Gastrocnemius medialis (tissue), 4 donors: ENCODE results near the gene PIK3C2G. TPM values are rescaled to one million over a fixed set of nuclear protein-coding genes. Genes with fewer than 3 reads are reported as not detected.

Source experiments
- ATAC-seq, 2 donors: fragments of 150-250 bp; one replicate each; pipeline ENCODE4 v1.9.1; 2016
- DNase-seq, 2 donors: peaks; one replicate each; pipeline ENCODE4 v3.0.0-alpha.2; 2019
- H3K27ac ChIP-seq, 4 donors: fragments of 200-600 bp; sonication (generic); 1 replicate in 1 of 4; 2 replicates in 3 of 4; pipeline ENCODE4 v1.5.1; 2016 to 2018; ENCODE audit warnings: mild to moderate bottlenecking in 2 of 4, moderate library complexity in 1 of 4
- H3K27me3 ChIP-seq, 3 donors: fragments of 200-600 bp; sonication (generic) in 2 of 3; 1 replicate in 1 of 3; 2 replicates in 2 of 3; pipeline versions ENCODE4 v1.5.1 to v1.6.0; 2016 to 2019; ENCODE audit warnings: mild to moderate bottlenecking in 1 of 3, moderate library complexity in 1 of 3
- H3K36me3 ChIP-seq, 2 donors: fragments of 200-600 bp; sonication (generic) in 1 of 2; one replicate each; pipeline ENCODE4 v1.5.1; 2017 to 2018
- H3K4me1 ChIP-seq, 2 donors: fragments of 200-600 bp; sonication (generic) in 1 of 2; one replicate each; pipeline ENCODE4 v1.5.1; 2016 to 2017; ENCODE audit warnings: mild to moderate bottlenecking in 2 of 2
- H3K4me3 ChIP-seq, 4 donors: fragments of 200-600 bp; sonication (generic) in 3 of 4; 1 replicate in 1 of 4; 2 replicates in 3 of 4; pipeline ENCODE4 v1.5.1; 2016 to 2019; ENCODE audit warnings: mild to moderate bottlenecking in 2 of 4
- H3K9me3 ChIP-seq, 3 donors: fragments of 200-600 bp; sonication (generic) in 2 of 3; 1 replicate in 1 of 3; 2 replicates in 2 of 3; pipeline ENCODE4 v1.5.1; 2016 to 2019
- CTCF ChIP-seq, 5 experiments: fragments of 450-650 bp in 3 of 5; fragments of 200-600 bp in 2 of 5; sonication (generic) in 2 of 5; IDR thresholded peaks in 4 of 5; conservative IDR thresholded peaks in 1 of 5; 1 replicate in 4 of 5; 2 replicates in 1 of 5; pipeline ENCODE4 v1.5.1; 2016 to 2019; ENCODE audit warnings: antibody characterized with exemption in 5 of 5, mild to moderate bottlenecking in 3 of 5, moderate library complexity in 3 of 5
- POLR2A ChIP-seq, 2 donors: fragments of 450-650 bp; IDR thresholded peaks; one replicate each; pipeline ENCODE4 v1.6.1; 2017; ENCODE audit warnings: antibody characterized with exemption in 2 of 2, mild to moderate bottlenecking in 2 of 2, moderate library complexity in 2 of 2
- in situ Hi-C, 4 donors: fragments of 200-750 bp; cut with MboI; loops; one replicate each; pipeline versions ENCODE4 v1.15.0 to v1.8.0; 2017; ENCODE audit warnings: low sequenced_read_pairs in 4 of 4
- intact Hi-C: fragments of 100-400 bp; cut with DNase I; formaldehyde crosslinking; loops from one replicate; pipeline ENCODE4 v1.15.1; 2023; ENCODE audit warnings: low total_unique reads
- total RNA-seq, 4 donors: library from RNA; depleted of rRNA; stranded (reverse); fragments of >200 nt; gene quantifications; one replicate each; pipeline versions ENCODE4 v1.1.0 to v1.2.3, GENCODE V29; 2016

PIK3C2G gene
- total RNA-seq, 4 donors from 2014 or later, result 0.40 TPM; not detected in 3

GRCh38 chr12:18468246-18469075 lies 207.1 kb downstream of the PIK3C2G start:
- no peaks in the 10 kb centered on the region for H3K27me3 ChIP-seq
- H3K36me3 ChIP-seq, result no peaks in the 10 kb centered on the region
- intact Hi-C loops (no loop called here), in situ Hi-C loops (no loop called here)
- TF ChIP-seq POLR2A (IDR thresholded peaks at IDR 0.05) (no peak), CTCF (IDR thresholded peaks at IDR 0.05 in 4 of 5, conservative IDR thresholded peaks at IDR 0.05 in 1 of 5) (no peak)
- H3K9me3 ChIP-seq, result no peaks in the 10 kb centered on the region
- ATAC-seq, result no peak
- H3K4me1 ChIP-seq, result no peaks in the 10 kb centered on the region
- no peak overlapping the region for H3K27ac ChIP-seq
- H3K4me3 ChIP-seq, result no peak overlapping the region
- DNase-seq, result no peak

GRCh38 chr12:18470251-18470650 lies 208.9 kb downstream of the PIK3C2G start:
- DNase-seq, result no peak
- Histone ChIP-seq H3K4me3 (no peak overlapping the region), H3K27ac (no peak overlapping the region), H3K27me3 (no peaks in the 10 kb centered on the region), H3K9me3 (no peaks in the 10 kb centered on the region), H3K36me3 (no peaks in the 10 kb centered on the region), H3K4me1 (no peaks in the 10 kb centered on the region)
- intact Hi-C loops (no loop called here), in situ Hi-C loops (no loop called here)
- ATAC-seq, result no peak
- TF ChIP-seq POLR2A (IDR thresholded peaks at IDR 0.05) (no peak), CTCF (IDR thresholded peaks at IDR 0.05 in 4 of 5, conservative IDR thresholded peaks at IDR 0.05 in 1 of 5) (no peak)

- ATAC-seq (no peak), DNase-seq (no peak)
- H3K27me3 ChIP-seq, result no peaks in the 10 kb centered on the region
- in situ Hi-C loops (no loop called here), intact Hi-C loops (no loop called here)
- H3K4me3 ChIP-seq, result no peak overlapping the region
- no peaks in the 10 kb centered on the region for H3K4me1 ChIP-seq
- TF ChIP-seq POLR2A (IDR thresholded peaks at IDR 0.05) (no peak), CTCF (IDR thresholded peaks at IDR 0.05 in 4 of 5, conservative IDR thresholded peaks at IDR 0.05 in 1 of 5) (no peak)
- H3K27ac ChIP-seq, result no peak overlapping the region
- no peaks in the 10 kb centered on the region for H3K9me3 ChIP-seq
- H3K36me3 ChIP-seq, result no peaks in the 10 kb centered on the region
These were observed 211.0 kb downstream of the PIK3C2G start for GRCh38 chr12:18472304-18472703.

GRCh38 chr12:18472806-18473205 lies 211.5 kb downstream of the PIK3C2G start:
- H3K36me3 ChIP-seq, result no peaks in the 10 kb centered on the region
- ATAC-seq, result no peak
- in situ Hi-C loops (no loop called here), intact Hi-C loops (no loop called here)
- H3K9me3 ChIP-seq, result no peaks in the 10 kb centered on the region
- H3K4me1 ChIP-seq, result no peaks in the 10 kb centered on the region
- DNase-seq, result no peak
- no peak overlapping the region for H3K27ac ChIP-seq
- no peak overlapping the region for H3K4me3 ChIP-seq
- TF ChIP-seq CTCF (IDR thresholded peaks at IDR 0.05 in 4 of 5, conservative IDR thresholded peaks at IDR 0.05 in 1 of 5) (no peak), POLR2A (IDR thresholded peaks at IDR 0.05) (no peak)
- H3K27me3 ChIP-seq, result no peaks in the 10 kb centered on the region
